ENCODE measurements around the gene GPR137. TPM values are rescaled to one million over a fixed set of nuclear protein-coding genes. Genes with fewer than 3 reads are reported as not detected.
"Not testable (repeated sequence)": the region's sequence is repeated elsewhere in the genome, so short reads cannot be mapped to it uniquely, and the experiment has no call there.

GPR137 gene, protein sequence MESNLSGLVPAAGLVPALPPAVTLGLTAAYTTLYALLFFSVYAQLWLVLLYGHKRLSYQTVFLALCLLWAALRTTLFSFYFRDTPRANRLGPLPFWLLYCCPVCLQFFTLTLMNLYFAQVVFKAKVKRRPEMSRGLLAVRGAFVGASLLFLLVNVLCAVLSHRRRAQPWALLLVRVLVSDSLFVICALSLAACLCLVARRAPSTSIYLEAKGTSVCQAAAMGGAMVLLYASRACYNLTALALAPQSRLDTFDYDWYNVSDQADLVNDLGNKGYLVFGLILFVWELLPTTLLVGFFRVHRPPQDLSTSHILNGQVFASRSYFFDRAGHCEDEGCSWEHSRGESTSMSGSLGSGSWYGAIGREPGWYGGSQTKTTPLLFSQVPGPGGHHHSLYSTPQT
- 25.9 and 26.8 TPM in 2 replicates for total RNA-seq (2014; rRNA removed; shearing (Covaris generic))

DNA sequence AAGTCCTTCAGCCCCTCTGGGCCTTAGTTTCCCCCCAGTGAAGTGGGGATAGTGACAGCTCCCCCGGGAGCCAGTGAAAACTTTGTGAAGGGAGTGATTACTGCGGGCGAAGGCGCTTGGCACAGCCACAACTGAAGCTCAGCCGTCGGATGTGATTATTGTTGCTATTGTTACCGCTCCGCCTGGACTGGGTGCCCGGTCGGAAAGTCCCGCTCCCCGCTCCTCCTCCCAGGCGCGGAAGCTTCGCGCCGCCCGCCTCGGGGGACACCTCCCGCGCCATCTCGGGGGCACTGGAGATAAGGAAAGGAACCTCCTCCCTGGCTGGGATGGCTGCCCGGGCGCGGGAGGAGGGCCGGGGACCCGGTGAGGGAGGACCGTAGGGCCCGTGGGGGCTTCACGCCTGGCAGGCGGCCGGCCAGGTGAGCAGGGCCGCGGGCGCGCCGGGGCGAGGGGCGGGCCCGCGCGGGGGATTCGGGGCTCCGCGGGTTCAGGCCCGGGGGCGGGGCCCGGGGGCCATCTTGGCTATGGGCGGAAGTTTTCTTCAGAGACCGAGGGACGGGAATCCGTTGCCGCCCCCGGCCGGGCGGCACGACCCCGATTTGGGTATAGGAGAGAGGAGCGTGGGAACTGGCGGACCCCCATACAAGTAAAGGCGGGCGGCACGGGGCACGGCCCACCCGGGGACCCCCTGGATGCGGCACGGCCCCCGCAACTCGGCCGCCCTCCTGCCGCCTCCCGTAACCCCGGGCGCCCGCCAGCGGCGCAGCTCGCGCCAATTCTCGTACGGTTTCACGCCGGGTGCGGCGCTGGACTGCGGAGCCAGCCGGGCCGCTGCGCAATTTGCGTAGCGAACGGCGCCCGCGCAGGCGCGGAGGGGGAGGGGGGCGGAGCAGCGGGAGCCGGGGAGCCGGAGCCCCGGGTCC lies at the start of gene GPR137:
TSS of gene GPR137 (plus strand) at position 887 of the 923 bp plus-strand sequence. CDS start 677 bp downstream, outside the sequence.
- DNase-seq (ENCODE audit: low read depth), result peak; percentile 73

DNA sequence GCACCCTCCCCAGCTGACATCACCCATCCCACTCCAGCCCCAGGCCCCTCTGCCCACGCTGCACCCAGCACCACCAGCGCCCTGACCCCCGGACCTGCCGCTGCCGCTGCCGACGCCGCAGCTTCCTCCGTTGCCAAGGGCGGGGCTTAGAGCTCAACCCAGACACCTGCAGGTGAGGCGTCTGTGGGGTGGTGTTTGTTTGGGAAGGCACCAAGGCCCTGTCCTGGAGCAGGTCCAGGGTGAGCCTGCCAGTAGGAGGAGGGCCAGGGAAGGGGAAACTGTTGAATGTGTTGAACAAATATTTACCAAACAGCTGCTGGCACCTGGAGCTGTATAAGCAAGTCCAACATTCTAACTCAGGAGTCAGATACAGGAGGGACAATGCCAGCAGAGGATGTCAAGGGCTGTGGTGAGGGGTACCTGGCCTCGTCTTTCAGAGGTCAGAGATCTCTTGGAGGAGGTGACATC lies 48.1 kb upstream of the GPR137 start:
- DNase-seq (ENCODE audit: low read depth), result no peak

DNA sequence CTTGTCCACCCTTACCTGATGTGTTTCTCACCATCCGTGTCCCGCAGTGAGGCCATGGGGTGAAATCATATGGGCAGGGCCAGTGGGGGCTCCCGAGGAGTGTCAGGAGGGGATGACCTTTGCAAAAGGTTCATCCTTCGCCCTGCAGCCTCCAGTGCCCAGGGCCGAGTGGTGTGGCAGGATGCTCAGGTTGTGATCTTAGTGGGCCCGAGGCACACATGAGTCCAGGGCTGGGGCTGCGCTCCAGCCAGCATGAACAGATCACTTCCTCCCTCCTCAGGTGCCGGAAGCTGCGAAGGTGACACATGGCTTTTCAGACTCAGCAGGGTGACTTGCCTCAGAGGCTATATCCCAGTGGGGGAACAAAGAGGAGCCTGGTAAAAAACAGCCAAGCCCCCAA lies 47.6 kb upstream of the GPR137 start:
- DNase-seq (ENCODE audit: low read depth), result no peak

DNA sequence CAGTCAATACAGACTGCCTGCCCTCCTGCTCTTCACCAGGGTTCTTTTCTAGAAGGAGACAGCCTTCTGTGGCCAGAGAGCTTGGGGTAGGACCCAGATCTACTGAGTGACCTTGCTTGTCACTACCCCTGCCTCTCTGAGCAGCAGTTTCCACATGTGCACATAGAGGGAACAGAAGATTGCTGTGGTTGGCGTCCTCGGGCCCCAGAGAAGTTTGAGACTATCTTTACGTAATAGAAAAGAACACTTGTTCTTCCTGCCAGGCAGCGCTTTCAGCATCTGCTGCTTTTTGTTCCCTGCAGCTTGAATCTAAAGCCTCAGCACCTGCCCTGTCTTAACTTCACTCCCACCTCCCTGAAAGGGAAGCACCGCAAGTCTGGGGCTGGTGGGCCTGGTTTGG lies 46.6 kb upstream of the GPR137 start:
- DNase-seq (ENCODE audit: low read depth), result no peak

DNA sequence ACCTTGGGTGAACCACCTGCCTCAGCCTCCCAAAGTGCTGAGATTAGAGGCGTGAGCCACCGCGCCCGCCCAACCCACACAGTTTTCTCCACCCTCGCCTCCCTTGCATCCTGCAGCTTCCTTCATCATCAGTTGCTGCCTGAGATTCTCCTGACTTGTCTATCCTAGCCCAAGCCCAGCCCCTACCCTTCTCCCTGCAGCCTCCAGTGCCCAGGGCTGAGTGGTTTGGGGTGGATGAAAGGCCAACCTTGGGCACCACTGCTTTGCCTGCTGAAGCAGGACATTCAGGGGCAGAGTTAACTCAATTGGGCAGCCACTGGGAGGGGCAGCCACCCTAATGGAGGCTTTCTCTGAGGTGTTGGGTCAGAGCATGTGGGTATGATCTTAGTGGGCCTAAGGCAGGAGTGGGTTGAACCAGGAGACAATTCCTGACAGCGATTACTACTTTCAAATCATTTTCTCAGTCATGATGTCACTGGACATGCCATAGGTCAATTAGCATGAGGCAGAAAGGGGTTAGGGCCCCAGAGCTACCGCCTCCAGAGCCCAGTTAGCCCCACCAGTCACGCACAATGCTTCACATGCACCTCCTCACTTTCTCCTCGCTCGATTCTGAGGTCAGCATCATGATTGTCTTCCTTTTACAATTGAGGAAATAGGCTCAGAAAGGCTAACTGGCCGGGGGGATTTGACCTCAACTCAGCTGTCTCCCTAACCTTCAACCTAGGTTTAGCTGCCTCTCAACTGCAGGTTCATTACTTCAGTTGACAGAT lies 45.8 kb upstream of the GPR137 start:
- DNase-seq (ENCODE audit: low read depth), result no peak

DNA sequence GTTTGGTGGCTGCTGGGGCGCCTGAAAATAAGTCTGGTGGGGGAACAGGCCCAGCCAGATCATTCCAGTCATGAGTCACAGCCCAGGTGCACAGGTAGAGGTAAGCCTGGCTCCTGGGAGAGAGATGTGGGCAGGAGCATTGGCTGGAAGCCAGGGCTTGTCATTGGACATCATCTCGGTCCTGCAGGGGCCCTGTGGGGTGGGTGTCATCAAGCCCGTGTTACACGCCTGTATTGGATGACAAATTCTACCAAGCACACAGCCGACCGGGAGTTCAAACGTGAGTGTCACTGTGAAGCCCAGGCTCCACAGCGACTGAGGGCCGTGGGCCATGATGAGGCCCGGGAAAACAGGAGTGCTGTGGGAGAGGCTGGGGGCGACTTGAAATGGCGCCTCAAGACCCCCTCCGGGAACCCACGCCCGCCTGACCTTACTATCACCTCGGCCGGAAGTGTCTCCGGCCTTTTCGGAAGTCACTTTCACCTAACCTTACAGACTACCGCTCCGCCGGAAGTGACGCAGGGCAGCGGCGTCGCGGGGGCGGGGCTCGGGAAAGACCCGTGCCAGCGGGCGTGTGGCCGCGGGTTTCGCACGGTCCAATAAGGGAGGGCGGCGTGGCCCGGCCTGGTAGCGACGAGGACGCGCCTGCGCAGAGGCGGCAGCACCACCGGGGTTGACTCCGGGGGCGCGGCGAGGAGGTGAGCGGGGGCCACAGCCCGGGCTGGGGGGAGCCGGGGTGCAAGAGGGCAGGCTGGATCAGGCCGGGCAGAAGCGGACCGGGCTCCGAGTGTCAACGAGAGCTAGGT lies 45.0 kb upstream of the GPR137 start, which contains the start of gene FKBP2:
TSS of gene FKBP2 (plus strand) at position 661 of the 806 bp plus-strand sequence. CDS start 1,293 bp downstream, outside the sequence.
- DNase-seq (ENCODE audit: low read depth), result peak; percentile 95

DNA sequence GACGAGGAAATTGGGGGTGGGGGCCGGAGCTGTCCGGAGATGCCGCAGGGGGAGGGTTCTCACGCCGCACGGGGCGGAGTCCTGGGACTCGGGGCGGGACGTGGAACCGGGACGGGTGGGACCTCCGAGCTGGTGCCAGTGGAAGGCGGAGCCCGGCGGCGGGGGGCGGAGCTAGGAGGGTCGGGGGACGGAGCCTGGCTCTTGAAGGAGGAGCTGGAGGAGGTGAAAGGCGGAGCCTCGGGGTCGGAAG lies 44.5 kb upstream of the GPR137 start:
- peak; percentile 97 for DNase-seq (ENCODE audit: low read depth)

DNA sequence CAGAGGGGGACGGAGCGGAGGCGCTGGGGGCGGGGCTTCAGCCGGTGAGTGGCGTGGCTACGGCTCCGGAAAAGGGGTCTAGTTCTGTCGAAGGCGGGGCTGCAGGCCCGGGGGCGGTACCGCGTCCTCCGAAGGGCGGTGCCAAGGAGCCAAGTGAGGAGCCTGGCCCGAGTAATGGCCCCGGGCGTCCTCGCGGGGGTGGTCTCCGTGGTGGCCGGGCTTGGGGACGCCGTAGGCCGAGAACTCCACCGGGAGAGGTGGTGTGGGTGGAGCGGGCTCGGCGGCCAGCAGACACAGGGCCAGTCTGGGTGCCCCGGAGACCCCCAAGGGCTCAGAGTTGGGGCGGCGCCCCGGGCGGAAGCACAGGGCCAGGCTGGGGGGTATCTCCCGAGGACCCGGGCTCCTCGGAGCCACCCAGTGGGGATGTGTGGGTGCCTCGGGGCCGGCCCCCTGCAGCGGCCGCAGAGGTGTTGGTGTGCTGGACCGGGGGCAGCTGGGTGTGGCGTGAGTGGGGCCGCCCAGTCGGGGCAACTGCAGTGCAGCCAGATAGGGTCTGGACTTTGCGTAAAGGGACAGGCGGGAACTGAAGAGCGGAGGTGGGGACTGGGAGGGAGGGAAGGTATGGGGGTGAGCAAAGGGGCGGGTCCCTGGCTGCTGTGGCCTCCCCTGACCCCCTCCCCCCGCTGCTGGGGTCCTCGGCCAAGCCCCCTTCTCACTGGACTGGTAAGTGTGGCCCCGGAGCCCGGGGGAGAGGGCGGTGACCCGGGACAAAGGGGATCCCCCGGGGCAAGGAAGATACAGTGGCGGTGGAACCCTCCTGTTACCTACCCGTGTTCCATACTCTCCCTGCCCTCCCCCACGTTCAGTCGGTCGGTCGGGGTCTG lies 43.9 kb upstream of the GPR137 start:
- peak; percentile 68 for DNase-seq (ENCODE audit: low read depth)

DNA sequence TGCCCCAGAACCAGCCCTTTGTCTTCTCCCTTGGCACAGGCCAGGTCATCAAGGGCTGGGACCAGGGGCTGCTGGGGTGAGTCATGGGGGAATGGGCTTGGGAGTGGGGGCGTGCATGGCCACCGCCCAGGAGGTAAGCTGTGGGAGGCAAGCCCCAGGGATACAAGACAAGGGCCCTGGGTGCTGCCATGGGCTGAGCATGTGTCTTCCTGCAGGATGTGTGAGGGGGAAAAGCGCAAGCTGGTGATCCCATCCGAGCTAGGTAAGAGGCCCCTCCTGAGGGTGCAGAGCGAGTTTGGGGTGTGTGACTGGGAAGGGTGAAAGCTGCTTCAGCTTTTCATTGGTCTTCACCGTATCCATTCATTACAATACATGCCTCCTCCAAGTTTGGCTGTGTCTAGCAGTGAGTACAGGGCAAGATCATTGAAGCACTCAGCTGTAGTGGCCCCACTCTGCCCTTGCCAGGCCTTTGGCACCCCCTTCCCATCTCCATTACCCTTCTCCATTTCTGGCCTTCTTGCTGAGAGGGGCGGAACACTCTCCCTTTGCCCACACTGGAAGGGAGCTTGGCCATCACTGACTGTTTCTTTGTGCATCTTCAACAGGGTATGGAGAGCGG lies 42.3 kb upstream of the GPR137 start:
- no peak for DNase-seq (ENCODE audit: low read depth)

DNA sequence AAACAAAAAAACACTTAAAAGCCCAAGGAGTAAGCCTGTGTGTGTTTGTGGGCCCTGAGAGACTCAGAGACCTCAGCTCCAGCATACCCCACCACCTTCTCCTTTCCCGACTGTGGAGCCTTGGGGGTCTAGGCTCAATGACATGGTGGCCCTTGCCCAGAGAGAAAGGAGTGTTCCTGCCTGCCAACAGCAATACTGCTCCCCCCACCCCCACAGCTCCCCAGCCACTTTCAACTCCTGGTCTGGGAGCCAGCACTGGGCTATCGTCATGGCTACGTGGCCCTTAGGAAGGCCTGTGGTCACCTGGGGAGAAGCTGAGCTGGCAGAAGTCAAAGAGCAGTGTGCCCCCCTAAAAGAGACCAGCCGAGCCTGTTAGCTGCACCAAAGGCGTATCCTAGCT lies 41.5 kb upstream of the GPR137 start:
- DNase-seq (ENCODE audit: low read depth), result no peak

DNA sequence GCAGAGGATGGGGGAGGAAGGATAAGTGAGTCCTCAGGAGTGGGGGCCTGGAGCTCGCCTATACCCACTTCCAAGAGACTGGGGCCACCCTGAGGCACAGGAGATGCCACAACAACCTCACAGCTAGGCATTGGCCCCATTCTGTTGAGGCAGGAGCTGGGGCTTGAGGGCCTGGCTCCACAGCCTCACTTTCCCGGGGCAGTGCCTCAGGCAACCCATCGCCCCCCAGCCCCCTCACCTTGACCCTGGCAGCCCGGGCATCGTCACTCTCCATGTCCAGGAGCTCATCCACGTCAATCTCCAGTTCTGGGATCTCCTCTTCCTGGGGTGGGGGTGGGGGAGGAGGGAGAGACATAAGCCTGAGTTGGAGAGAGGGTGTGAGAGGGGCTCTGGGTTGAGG lies 40.7 kb upstream of the GPR137 start:
- no peak for DNase-seq (ENCODE audit: low read depth)

DNA sequence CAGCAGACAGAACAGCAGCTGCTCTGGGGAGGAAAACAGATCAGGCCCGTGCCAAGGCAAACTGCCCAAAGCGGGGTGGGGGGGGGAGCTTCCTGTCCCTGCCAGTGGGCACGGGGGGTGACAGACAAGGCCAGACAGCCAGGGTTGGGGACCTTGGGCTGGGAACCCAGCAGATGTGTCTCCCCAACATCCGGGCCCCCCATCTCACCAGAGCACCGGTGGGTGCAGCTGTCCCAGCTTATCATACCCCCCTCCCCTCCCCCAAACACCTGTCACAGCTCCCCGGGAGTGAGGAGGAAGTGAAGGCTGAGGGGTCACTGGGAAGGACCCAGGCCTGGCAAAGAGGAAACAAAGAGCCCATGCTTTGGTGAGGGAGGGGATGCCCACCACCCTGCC lies 40.2 kb upstream of the GPR137 start:
- peak; percentile 64 for DNase-seq (ENCODE audit: low read depth)

DNA sequence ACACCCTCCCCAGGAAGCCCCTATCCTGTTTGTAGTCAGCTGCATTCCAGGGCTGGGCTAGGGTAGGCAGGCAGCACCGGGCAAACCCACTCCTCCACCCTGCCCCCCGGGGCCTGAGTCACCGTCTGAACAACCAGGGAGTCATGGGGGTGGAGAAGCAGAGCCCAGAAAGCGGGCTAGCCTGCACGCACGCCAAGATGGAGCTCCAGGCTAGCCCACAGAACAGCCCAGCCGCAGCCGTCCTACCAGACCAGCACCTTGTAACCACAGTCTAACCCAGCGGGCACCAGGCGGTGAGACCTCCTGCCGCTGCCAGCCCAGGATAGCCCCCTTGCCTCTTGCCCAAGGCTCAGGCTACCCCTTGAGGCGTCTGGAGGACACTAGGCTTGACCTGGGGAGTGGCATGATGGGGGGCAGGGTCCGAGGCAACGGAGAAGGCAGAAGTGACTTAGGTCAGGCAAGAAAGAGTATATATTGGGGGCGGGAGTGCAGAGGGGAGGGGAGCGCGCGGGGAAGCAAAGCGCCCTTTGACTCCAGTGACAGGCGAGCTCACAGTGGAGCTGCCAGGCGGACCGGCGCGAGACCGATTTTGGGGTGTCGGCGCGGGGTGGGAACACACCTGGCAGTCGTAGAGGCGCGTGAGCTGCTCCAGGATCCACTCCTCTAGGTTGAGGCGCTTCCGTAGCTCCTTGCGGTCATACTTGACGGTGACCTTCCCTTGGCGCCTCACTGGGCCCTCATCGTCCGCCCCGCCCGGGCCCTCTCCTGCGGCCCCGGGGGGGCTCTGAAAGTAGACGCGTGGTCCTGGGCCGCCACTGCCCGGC lies 39.6 kb upstream of the GPR137 start:
- peak; percentile 98 for DNase-seq (ENCODE audit: low read depth)

DNA sequence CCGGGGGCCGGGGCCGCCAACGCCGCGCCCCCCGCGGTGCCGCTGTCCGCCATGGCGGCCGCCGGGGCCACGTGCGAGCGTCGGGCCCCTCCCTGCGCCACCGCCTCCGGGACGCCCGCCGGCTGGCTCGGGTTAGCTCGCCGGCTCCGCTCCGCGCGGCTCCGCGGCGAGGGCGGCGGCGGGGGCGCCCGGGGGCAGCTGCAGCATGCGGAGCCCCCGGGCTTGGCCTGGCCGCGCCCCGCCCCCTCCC lies 39.1 kb upstream of the GPR137 start:
- DNase-seq (ENCODE audit: low read depth), result not testable (repeated sequence)

DNA sequence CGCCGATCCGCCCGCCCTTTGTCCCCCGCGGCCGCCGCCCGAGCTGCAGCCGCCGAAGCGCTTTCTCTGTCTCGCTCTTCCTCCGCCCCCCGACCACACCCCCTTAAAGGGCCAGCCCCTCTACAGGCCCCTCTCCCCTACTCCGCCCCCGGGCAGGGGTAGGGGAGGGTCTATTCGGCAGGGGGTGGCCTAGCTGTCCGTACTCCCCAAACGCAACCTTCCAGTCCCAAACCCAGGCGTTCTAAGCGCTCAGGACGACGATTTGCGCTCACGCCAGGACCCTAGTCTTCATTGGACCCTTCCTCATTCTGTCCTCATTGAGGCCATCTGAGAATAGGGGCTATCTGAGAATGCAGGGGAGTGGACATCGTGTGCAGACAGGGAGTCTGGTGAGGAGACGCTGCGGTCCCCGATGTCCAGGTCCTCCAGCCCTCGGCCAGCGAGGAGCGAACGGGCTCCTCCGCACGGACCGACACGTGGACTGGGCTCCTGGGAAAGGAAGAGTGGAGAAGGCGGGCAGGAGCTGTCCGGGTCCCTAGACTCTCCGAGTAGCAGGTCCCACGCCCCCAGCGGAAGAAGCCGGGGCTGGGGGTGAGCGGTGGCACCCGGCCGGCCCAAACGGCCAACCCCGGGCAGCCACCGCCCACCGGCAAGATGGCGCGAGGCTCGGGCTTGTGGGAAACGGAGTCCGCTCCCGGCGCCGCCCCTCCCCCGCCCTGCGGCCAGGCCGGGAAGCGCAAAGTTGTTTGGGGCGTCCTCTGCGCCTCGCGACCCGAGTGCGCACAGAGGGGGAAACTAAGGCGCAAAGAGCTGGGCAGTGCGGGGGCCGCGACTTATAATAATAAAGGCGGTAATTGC lies 38.5 kb upstream of the GPR137 start, which contains the start of gene PPP1R14B:
TSS of gene PPP1R14B (minus strand) at position 73 of the 858 bp plus-strand sequence. CDS start 270 bp downstream, outside the sequence.
- peak; percentile 87 for DNase-seq (ENCODE audit: low read depth)

DNA sequence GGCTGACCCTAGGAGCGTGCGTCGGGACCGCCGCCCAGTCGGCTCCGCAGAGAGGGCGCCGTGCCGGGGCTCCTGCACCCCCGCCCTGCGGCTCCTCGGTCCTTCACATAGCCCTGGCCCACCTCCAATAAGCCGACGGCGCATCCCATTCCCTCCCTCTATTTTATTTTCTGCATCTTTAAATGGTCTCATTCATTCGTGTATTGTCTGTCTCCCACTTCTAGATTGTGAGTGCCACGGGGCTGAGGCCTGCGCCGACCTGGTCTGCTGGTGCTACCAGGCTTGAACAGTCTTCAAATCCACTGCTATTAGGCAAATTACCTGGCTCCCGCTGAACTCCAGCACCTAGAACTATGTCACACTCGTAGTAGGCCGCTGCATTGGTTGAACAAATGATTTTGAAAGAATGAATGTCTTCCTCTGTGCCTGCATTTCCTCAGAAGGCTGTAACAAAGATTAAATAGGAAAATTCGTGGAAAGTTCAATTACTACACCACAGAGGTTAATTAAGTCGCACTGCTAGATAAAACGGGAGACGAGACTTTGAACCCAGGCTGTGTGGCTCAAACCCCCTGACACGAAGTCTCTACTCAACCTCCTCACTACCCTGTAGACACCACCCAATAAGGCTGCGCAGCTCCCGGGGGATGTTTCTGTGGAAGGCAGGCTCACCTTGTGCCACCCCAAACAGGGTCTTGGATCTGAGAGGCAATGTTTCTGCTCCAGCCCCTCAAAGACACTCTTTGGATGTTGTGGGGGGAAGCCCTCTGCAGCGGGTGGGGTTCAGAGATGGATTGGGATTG lies 37.7 kb upstream of the GPR137 start:
- no peak for DNase-seq (ENCODE audit: low read depth)

DNA sequence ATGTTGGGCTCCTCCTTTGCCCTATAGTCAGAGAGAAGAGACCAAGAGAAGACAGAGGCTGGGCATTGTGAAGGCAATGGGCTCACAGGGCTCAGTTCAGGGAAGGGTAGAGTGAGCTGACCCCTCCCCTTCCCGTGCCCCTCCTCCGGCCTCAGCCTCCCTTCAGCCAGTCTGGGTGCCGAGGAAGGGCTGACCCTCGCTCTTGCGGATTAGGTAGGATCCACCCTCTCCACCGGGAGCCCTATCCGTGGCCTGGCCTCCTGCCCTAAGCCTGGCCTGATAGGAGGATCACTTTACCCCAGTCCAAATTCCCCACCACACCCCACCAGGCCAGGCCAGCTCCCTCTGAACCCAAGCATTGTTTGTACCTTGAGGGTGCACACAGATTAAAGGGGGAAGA lies 37.1 kb upstream of the GPR137 start:
- DNase-seq (ENCODE audit: low read depth), result no peak

Measured in RPMI7951 (cell line).